Common myeloid progenitor, CD34-positive (primary cell): ENCODE measurements around the gene SOX15.
"Not testable (repeated sequence)": the region's sequence is repeated elsewhere in the genome, so short reads cannot be mapped to it uniquely, and the experiment has no call there.

Source experiments
- CTCF ChIA-PET: fragments of 350-600 bp; sonication (Branson Sonifier 250); formaldehyde crosslinking; loops from one replicate; lab custom pipeline; 2021; ENCODE audit warnings: antibody characterized with exemption; lab: Charles Lee
- POLR2A ChIA-PET: fragments of 350-600 bp; sonication (Branson Sonifier 250); formaldehyde crosslinking; loops from one replicate; lab custom pipeline; 2021; ENCODE audit warnings: antibody characterized with exemption; lab: Charles Lee
- DNase-seq, 3 donors: peaks; one replicate each; pipeline versions ENCODE4 v3.0.0 to v3.0.0-alpha.2; 2013
- H3K27ac ChIP-seq, 2 experiments: 1 replicate in 1 of 2; 2 replicates in 1 of 2; pipeline ENCODE4 v1.7.0; 2013; ENCODE audit warnings: inconsistent platforms in 2 of 2, low read length in 2 of 2, mild to moderate bottlenecking in 2 of 2, low read depth in 1 of 2, moderate library complexity in 1 of 2; ENCODE audit not compliant: severe bottlenecking in 2 of 2, insufficient read depth in 1 of 2, poor library complexity in 1 of 2
- H3K27me3 ChIP-seq, 5 experiments: replicated peaks in 2 of 5; 1 replicate in 3 of 5; 2 replicates in 2 of 5; pipeline versions ENCODE4 v1.6.1 to v1.7.0; 2013; ENCODE audit warnings: low read length in 4 of 5, mild to moderate bottlenecking in 2 of 5, moderate library complexity in 2 of 5, inconsistent platforms in 1 of 5; ENCODE audit not compliant: insufficient read depth in 5 of 5, control insufficient read depth in 4 of 5
- H3K36me3 ChIP-seq, 4 experiments: 1 replicate in 2 of 4; 2 replicates in 2 of 4; pipeline versions ENCODE4 v1.6.1 to v1.7.0; 2013; ENCODE audit warnings: low read length in 3 of 4, control low read depth in 1 of 4, mild to moderate bottlenecking in 1 of 4; ENCODE audit not compliant: control insufficient read depth in 4 of 4, insufficient read depth in 4 of 4
- H3K4me1 ChIP-seq, 4 experiments: 1 replicate in 3 of 4; 2 replicates in 1 of 4; pipeline versions ENCODE4 v1.6.1 to v1.7.1; 2013; ENCODE audit warnings: low read length in 3 of 4, mild to moderate bottlenecking in 3 of 4, control low read depth in 1 of 4, inconsistent platforms in 1 of 4, moderate library complexity in 1 of 4; ENCODE audit not compliant: control insufficient read depth in 4 of 4, insufficient read depth in 4 of 4; ENCODE audit errors: control extremely low read depth in 1 of 4
- H3K4me3 ChIP-seq, 7 experiments: 1 replicate in 4 of 7; 2 replicates in 3 of 7; pipeline versions ENCODE4 v1.5.1 to v1.7.0; 2013; ENCODE audit warnings: mild to moderate bottlenecking in 7 of 7, low read length in 6 of 7, moderate library complexity in 6 of 7, inconsistent platforms in 2 of 7, low read depth in 2 of 7, control low read depth in 1 of 7; ENCODE audit not compliant: insufficient read depth in 4 of 7, control insufficient read depth in 1 of 7; ENCODE audit errors: extremely low read depth in 1 of 7
- H3K9me3 ChIP-seq, 5 experiments: 1 replicate in 4 of 5; 2 replicates in 1 of 5; pipeline versions ENCODE4 v1.6.1 to v1.7.1; 2013; ENCODE audit warnings: low read length in 4 of 5, mild to moderate bottlenecking in 2 of 5, inconsistent platforms in 1 of 5, low read depth in 1 of 5, moderate library complexity in 1 of 5; ENCODE audit not compliant: control insufficient read depth in 4 of 5, insufficient read depth in 2 of 5; ENCODE audit errors: control extremely low read depth in 1 of 5
- WGBS: methylation state at CpG from one replicate; pipeline ENCODE4 v1.1.5; 2013; ENCODE audit not compliant: insufficient coverage; 5-methylcytosine and 5-hydroxymethylcytosine counted together

The SOX15 gene

GRCh38 chr17:7611635-7612293 lies 21.9 kb upstream of the SOX15 start:
- Histone ChIP-seq H3K36me3 (peaks cover under 1 to 18% (median 5%) of the 10 kb centered on the region in 4 experiments), H3K9me3 (no peaks in the 10 kb centered on the region), H3K27ac (no peak overlapping the region), H3K27me3 (no peaks in the 10 kb centered on the region), H3K4me3 (no peak overlapping the region), H3K4me1 (peaks cover 9 to 28% (median 21%) of the 10 kb centered on the region in 4 experiments)
- WGBS, result no CpG with 5 or more reads among the region's 3 CpGs
- DNase-seq, result no peak
- POLR2A ChIA-PET, result interaction anchor here (0.7 to 1.0 kb wide), 3 partner anchors 22 to 56 kb away, joined by 3 to 4 read pairs (median 3); partner anchors contain the start of gene SOX15
- CTCF ChIA-PET, result interaction anchor here (0.8 to 2.1 kb wide), 7 partner anchors 11 to 377 kb away, joined by 3 to 6 read pairs (median 3); partner anchors contain the start of gene TP53

- Histone ChIP-seq H3K36me3 (peaks cover 3 to 26% (median 10%) of the 10 kb centered on the region in 4 experiments), H3K27me3 (no peaks in the 10 kb centered on the region), H3K27ac (no peak overlapping the region), H3K4me3 (no peak overlapping the region), H3K9me3 (no peaks in the 10 kb centered on the region), H3K4me1 (peaks cover 9 to 28% (median 21%) of the 10 kb centered on the region in 4 experiments)
- POLR2A ChIA-PET, result no interaction called here
- CTCF ChIA-PET, result interaction anchor here (0.7 to 1.7 kb wide), 4 partner anchors 9 to 51 kb away, joined by 3 to 6 read pairs (median 3); partner anchors contain the start of gene SOX15
- WGBS, result no CpG with 5 or more reads among the region's 2 CpGs
- no peak for DNase-seq
These were observed 20.7 kb upstream of the SOX15 start for GRCh38 chr17:7610641-7611040.

GRCh38 chr17:7606280-7606679 lies 16.4 kb upstream of the SOX15 start:
- CTCF ChIA-PET, result interaction anchor here (1.3 to 1.4 kb wide), 2 partner anchors 12 to 17 kb away, joined by 3 to 7 read pairs; no protein-coding TSS in a partner anchor
- H3K36me3 ChIP-seq, result peaks cover 12 to 53% (median 30%) of the 10 kb centered on the region in 4 experiments

GRCh38 chr17:7597561-7597960 lies 7.7 kb upstream of the SOX15 start:
- H3K4me3 ChIP-seq, H3K27me3 ChIP-seq, H3K27ac ChIP-seq, POLR2A ChIA-PET, DNase-seq, H3K9me3 ChIP-seq, H3K4me1 ChIP-seq: not testable (repeated sequence)
- H3K36me3 ChIP-seq, result peaks cover 29 to 84% (median 54%) of the 10 kb centered on the region in 4 experiments
- 73% methylated on average over 2 of the region's 5 CpGs for WGBS
- CTCF ChIA-PET, result interaction anchor here (2.2 kb wide), 1 partner anchor 12 kb away, joined by 6 read pairs; no protein-coding TSS in a partner anchor

More at GRCh38 chr17:7606280-7606679, 16.4 kb upstream of the SOX15 start:
- WGBS, result 100% methylated on average over 3 of the region's 4 CpGs
- POLR2A ChIA-PET, result no interaction called here
- no peaks in the 10 kb centered on the region for H3K9me3 ChIP-seq
- DNase-seq, result no peak
- H3K4me3 ChIP-seq, result no peak overlapping the region
- H3K27me3 ChIP-seq, result no peaks in the 10 kb centered on the region
- H3K4me1 ChIP-seq, result no peaks in the 10 kb centered on the region
- H3K27ac ChIP-seq, result no peak overlapping the region

- no peaks in the 10 kb centered on the region for H3K27me3 ChIP-seq
- WGBS, result 98% methylated on average over 6 of the region's 12 CpGs
- H3K4me3 ChIP-seq, result no peak overlapping the region
- peaks cover 32 to 86% (median 56%) of the 10 kb centered on the region in 4 experiments for H3K36me3 ChIP-seq
- H3K27ac ChIP-seq, result no peak overlapping the region
- DNase-seq, result no peak
- CTCF ChIA-PET, result interaction anchor here (1.0 to 2.2 kb wide), 5 partner anchors 9 to 78 kb away, joined by 3 to 9 read pairs (median 4); partner anchors contain the start of gene MPDU1
- peaks cover 0 to 11% (median 5%) of the 10 kb centered on the region in 4 experiments for H3K4me1 ChIP-seq
- POLR2A ChIA-PET, result interaction anchor here (1.0 kb wide), 1 partner anchor 14 kb away, joined by 4 read pairs; the partner anchor contains the start of gene CD68
- H3K9me3 ChIP-seq, result no peaks in the 10 kb centered on the region
These were observed 3.4 kb upstream of the SOX15 start for GRCh38 chr17:7593296-7593695.

GRCh38 chr17:7592422-7593021 lies 2.6 kb upstream of the SOX15 start:
- CTCF ChIA-PET, result interaction anchor here (1.0 to 2.2 kb wide), 7 partner anchors 9 to 77 kb away, joined by 3 to 9 read pairs (median 4); partner anchors contain the start of gene MPDU1
- WGBS, result 97% methylated on average over 13 of the region's 23 CpGs
- POLR2A ChIA-PET, result interaction anchor here (1.0 kb wide), 1 partner anchor 13 kb away, joined by 4 read pairs; the partner anchor contains the start of gene CD68
- H3K27me3 ChIP-seq, result no peaks in the 10 kb centered on the region
- peaks cover 32 to 94% (median 60%) of the 10 kb centered on the region in 4 experiments for H3K36me3 ChIP-seq
- no peak for DNase-seq
- H3K9me3 ChIP-seq, result no peaks in the 10 kb centered on the region
- peaks cover 0 to 15% (median 5%) of the 10 kb centered on the region in 4 experiments for H3K4me1 ChIP-seq
- no peak overlapping the region for H3K4me3 ChIP-seq
- H3K27ac ChIP-seq, result no peak overlapping the region
